ENCODE data around the gene DTNA. TPM values are rescaled to one million over a fixed set of nuclear protein-coding genes. Genes with fewer than 3 reads are reported as not detected.

DTNA gene
- total RNA-seq, 1 experiment from 2014 or later: 0.77 TPM

GRCh38 chr18:34742891-34743341, 32.8 kb downstream of the DTNA start:
- POLR2A ChIA-PET: no interaction called here
- BruUV-seq (replicated peaks): no TSS peak
- no peaks in the 10 kb centered on the region for H3K4me1 ChIP-seq (ENCODE audit: control insufficient read depth, insufficient read depth, low read length)
- CTCF ChIA-PET: no interaction called here
- H3K4me3 ChIP-seq (ENCODE audit: low read depth in 2 of 2, low read length in 2 of 2): no peak overlapping the region
- no peaks in the 10 kb centered on the region for H3K36me3 ChIP-seq (ENCODE audit: control insufficient read depth, insufficient read depth, low read length)
- no peak overlapping the region for H3K27ac ChIP-seq (ENCODE audit: low read length)
- ATAC-seq (no peak), DNase-seq (ENCODE audit: low read depth, low spot score) (no peak)
- H3K9me3 ChIP-seq (ENCODE audit: control insufficient read depth, insufficient read depth, low read depth, low read length): no peaks in the 10 kb centered on the region
- intact Hi-C loops (cut with micrococcal nuclease; ENCODE audit: unreplicated experiment): no loop called here
- no peaks in the 10 kb centered on the region for H3K27me3 ChIP-seq (ENCODE audit: control insufficient read depth, insufficient read depth, low read length)
- in situ Hi-C loops (cut with HindIII; ENCODE audit: low pct_unique_long_range_greater_than_20kb, low sequenced_read_pairs): no loop called here
- no peak for TF ChIP-seq TCF7L2 (IDR thresholded peaks at IDR 0.05; ENCODE audit: low read depth, low read length)

DNA sequence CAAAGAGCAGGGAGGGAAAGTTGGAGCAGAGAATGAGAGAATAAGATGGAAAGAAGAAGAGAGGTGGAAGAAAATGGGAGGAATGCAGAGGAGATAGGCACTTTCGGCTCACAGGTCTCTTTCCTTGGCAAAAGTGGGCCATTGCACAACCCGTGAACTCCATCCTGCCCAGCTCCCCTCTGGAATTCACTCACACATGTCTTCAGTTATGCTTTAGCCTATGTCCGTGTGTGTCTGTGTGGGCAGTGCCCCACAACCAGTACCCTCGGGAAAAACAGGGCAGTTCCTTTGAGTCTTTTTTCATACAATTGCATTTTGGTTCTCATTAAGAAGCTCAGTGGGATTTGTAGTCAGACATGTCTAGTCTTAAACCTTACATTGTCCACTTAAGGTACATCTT, 34.5 kb downstream of the DTNA start:
- ChIA-PET CTCF (no interaction called here), POLR2A (no interaction called here)
- Histone ChIP-seq H3K4me3 (ENCODE audit: low read depth in 2 of 2, low read length in 2 of 2) (no peak overlapping the region), H3K36me3 (ENCODE audit: control insufficient read depth, insufficient read depth, low read length) (no peaks in the 10 kb centered on the region), H3K9me3 (ENCODE audit: control insufficient read depth, insufficient read depth, low read depth, low read length) (no peaks in the 10 kb centered on the region), H3K27ac (ENCODE audit: low read length) (no peak overlapping the region), H3K4me1 (ENCODE audit: control insufficient read depth, insufficient read depth, low read length) (no peaks in the 10 kb centered on the region), H3K27me3 (ENCODE audit: control insufficient read depth, insufficient read depth, low read length) (no peaks in the 10 kb centered on the region)
- in situ Hi-C loops (cut with HindIII; ENCODE audit: low pct_unique_long_range_greater_than_20kb, low sequenced_read_pairs) (no loop called here), intact Hi-C loops (cut with micrococcal nuclease; ENCODE audit: unreplicated experiment) (no loop called here)
- ATAC-seq (no peak), DNase-seq (ENCODE audit: low read depth, low spot score) (no peak)
- no TSS peak for BruUV-seq (replicated peaks)
- TF ChIP-seq TCF7L2 (IDR thresholded peaks at IDR 0.05; ENCODE audit: low read depth, low read length) (no peak), REST (IDR thresholded peaks at IDR 0.05; ENCODE audit: insufficient read depth in 1 of 2, low read depth in 2 of 2, low read length in 1 of 2) (no peak), SIN3A (IDR thresholded peaks at IDR 0.05; ENCODE audit: borderline replicate concordance, insufficient read depth, low read depth, low read length) (no peak), POLR2AphosphoS5 (IDR thresholded peaks at IDR 0.05; ENCODE audit: low read depth, low read length) (no peak)
- TF ChIP-seq, protein P1, sequence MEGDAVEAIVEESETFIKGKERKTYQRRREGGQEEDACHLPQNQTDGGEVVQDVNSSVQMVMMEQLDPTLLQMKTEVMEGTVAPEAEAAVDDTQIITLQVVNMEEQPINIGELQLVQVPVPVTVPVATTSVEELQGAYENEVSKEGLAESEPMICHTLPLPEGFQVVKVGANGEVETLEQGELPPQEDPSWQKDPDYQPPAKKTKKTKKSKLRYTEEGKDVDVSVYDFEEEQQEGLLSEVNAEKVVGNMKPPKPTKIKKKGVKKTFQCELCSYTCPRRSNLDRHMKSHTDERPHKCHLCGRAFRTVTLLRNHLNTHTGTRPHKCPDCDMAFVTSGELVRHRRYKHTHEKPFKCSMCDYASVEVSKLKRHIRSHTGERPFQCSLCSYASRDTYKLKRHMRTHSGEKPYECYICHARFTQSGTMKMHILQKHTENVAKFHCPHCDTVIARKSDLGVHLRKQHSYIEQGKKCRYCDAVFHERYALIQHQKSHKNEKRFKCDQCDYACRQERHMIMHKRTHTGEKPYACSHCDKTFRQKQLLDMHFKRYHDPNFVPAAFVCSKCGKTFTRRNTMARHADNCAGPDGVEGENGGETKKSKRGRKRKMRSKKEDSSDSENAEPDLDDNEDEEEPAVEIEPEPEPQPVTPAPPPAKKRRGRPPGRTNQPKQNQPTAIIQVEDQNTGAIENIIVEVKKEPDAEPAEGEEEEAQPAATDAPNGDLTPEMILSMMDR (IDR thresholded peaks at IDR 0.05): no peak

- BruUV-seq (replicated peaks): no TSS peak
- intact Hi-C loops (cut with micrococcal nuclease; ENCODE audit: unreplicated experiment) (no loop called here), in situ Hi-C loops (cut with HindIII; ENCODE audit: low pct_unique_long_range_greater_than_20kb, low sequenced_read_pairs) (no loop called here)
- Histone ChIP-seq H3K4me1 (ENCODE audit: control insufficient read depth, insufficient read depth, low read length) (no peaks in the 10 kb centered on the region), H3K27me3 (ENCODE audit: control insufficient read depth, insufficient read depth, low read length) (no peaks in the 10 kb centered on the region), H3K36me3 (ENCODE audit: control insufficient read depth, insufficient read depth, low read length) (no peaks in the 10 kb centered on the region), H3K4me3 (ENCODE audit: low read depth in 2 of 2, low read length in 2 of 2) (no peak overlapping the region), H3K27ac (ENCODE audit: low read length) (no peak overlapping the region), H3K9me3 (ENCODE audit: control insufficient read depth, insufficient read depth, low read depth, low read length) (no peaks in the 10 kb centered on the region)
- ChIA-PET POLR2A (no interaction called here), CTCF (no interaction called here)
- ATAC-seq (no peak), DNase-seq (ENCODE audit: low read depth, low spot score) (no peak)
- TF ChIP-seq TCF7L2 (IDR thresholded peaks at IDR 0.05; ENCODE audit: low read depth, low read length) (no peak), SIN3A (IDR thresholded peaks at IDR 0.05; ENCODE audit: borderline replicate concordance, insufficient read depth, low read depth, low read length) (no peak), POLR2AphosphoS5 (IDR thresholded peaks at IDR 0.05; ENCODE audit: low read depth, low read length) (no peak), REST (IDR thresholded peaks at IDR 0.05; ENCODE audit: insufficient read depth in 1 of 2, low read depth in 2 of 2, low read length in 1 of 2) (no peak)
- TF ChIP-seq, protein P1 (IDR thresholded peaks at IDR 0.05): no peak
These were observed 36.5 kb downstream of the DTNA start for GRCh38 chr18:34746614-34747013.

Measured in Panc1 (cell line).